ENCODE data around the gene CMC2. TPM values are rescaled to one million over a fixed set of nuclear protein-coding genes. Genes with fewer than 3 reads are reported as not detected.

Gene CMC2
- total RNA-seq, 1 donor from 2014 or later: 52.8 TPM

- Histone ChIP-seq H3K9me3 (ENCODE audit: insufficient read depth, low read depth, low read length) (no peaks in the 10 kb centered on the region), H2AFZ (ENCODE audit: low read depth, low read length) (no peak overlapping the region), H3K4me3 (ENCODE audit: insufficient read depth, low read depth, low read length) (peak overlapping the region; percentile 17), H3K27me3 (ENCODE audit: insufficient read depth, low read length) (no peaks in the 10 kb centered on the region), H3K9ac (ENCODE audit: low read length) (peak overlapping the region; percentile 34), H3K4me1 (ENCODE audit: insufficient read depth, low read length) (peaks cover 19% of the 10 kb centered on the region), H3K4me2 (ENCODE audit: low read length) (peak overlapping the region; percentile 93), H4K20me1 (ENCODE audit: insufficient read depth, low read length) (peaks cover 41% of the 10 kb centered on the region), H3K36me3 (ENCODE audit: insufficient read depth, low read length) (no peaks in the 10 kb centered on the region), H3K79me2 (ENCODE audit: insufficient read depth, low read length) (peaks cover 91% of the 10 kb centered on the region), H3K27ac (ENCODE audit: low read depth, low read length) (no peak overlapping the region)
- DNase-seq (ENCODE audit: low read depth) (no peak), FAIRE-seq (no peak)
- peak overlapping the region; percentile 40 for H3K4me3 Mint-ChIP-seq (ENCODE audit: unreplicated experiment)
- H3K4me1 Mint-ChIP-seq (ENCODE audit: low read depth, unreplicated experiment): peaks cover 9% of the 10 kb centered on the region
- H3K27ac Mint-ChIP-seq (ENCODE audit: unreplicated experiment): peak overlapping the region; percentile 64
- no peaks in the 10 kb centered on the region for H3K9me3 Mint-ChIP-seq (ENCODE audit: unreplicated experiment)
- H3K36me3 Mint-ChIP-seq (ENCODE audit: low read depth, unreplicated experiment): no peaks in the 10 kb centered on the region
- no peaks in the 10 kb centered on the region for H3K27me3 Mint-ChIP-seq (ENCODE audit: low read depth, unreplicated experiment)
- TF ChIP-seq, protein P1, sequence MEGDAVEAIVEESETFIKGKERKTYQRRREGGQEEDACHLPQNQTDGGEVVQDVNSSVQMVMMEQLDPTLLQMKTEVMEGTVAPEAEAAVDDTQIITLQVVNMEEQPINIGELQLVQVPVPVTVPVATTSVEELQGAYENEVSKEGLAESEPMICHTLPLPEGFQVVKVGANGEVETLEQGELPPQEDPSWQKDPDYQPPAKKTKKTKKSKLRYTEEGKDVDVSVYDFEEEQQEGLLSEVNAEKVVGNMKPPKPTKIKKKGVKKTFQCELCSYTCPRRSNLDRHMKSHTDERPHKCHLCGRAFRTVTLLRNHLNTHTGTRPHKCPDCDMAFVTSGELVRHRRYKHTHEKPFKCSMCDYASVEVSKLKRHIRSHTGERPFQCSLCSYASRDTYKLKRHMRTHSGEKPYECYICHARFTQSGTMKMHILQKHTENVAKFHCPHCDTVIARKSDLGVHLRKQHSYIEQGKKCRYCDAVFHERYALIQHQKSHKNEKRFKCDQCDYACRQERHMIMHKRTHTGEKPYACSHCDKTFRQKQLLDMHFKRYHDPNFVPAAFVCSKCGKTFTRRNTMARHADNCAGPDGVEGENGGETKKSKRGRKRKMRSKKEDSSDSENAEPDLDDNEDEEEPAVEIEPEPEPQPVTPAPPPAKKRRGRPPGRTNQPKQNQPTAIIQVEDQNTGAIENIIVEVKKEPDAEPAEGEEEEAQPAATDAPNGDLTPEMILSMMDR (IDR thresholded peaks at IDR 0.05; ENCODE audit: insufficient read depth, low read depth, low read length): peak; percentile 72
- TF ChIP-seq EZH2 (IDR thresholded peaks at IDR 0.05; ENCODE audit: insufficient read depth, low read length): no peak
Observed at GRCh38 chr16:81004646-81005353, 1.9 kb downstream of the CMC2 start.

- Histone ChIP-seq H3K4me2 (ENCODE audit: low read length) (peak overlapping the region; percentile 93), H3K27ac (ENCODE audit: low read depth, low read length) (peak overlapping the region; percentile 6), H3K79me2 (ENCODE audit: insufficient read depth, low read length) (peaks cover 91% of the 10 kb centered on the region), H3K27me3 (ENCODE audit: insufficient read depth, low read length) (no peaks in the 10 kb centered on the region), H3K4me3 (ENCODE audit: insufficient read depth, low read depth, low read length) (no peak overlapping the region), H3K9ac (ENCODE audit: low read length) (peak overlapping the region; percentile 34), H3K9me3 (ENCODE audit: insufficient read depth, low read depth, low read length) (no peaks in the 10 kb centered on the region), H3K36me3 (ENCODE audit: insufficient read depth, low read length) (no peaks in the 10 kb centered on the region), H3K4me1 (ENCODE audit: insufficient read depth, low read length) (peaks cover 19% of the 10 kb centered on the region), H4K20me1 (ENCODE audit: insufficient read depth, low read length) (peaks cover 50% of the 10 kb centered on the region), H2AFZ (ENCODE audit: low read depth, low read length) (no peak overlapping the region)
- TF ChIP-seq EZH2 (IDR thresholded peaks at IDR 0.05; ENCODE audit: insufficient read depth, low read length): no peak
- TF ChIP-seq, protein P1 (IDR thresholded peaks at IDR 0.05; ENCODE audit: insufficient read depth, low read depth, low read length): no peak
- H3K27me3 Mint-ChIP-seq (ENCODE audit: low read depth, unreplicated experiment): no peaks in the 10 kb centered on the region
- H3K4me1 Mint-ChIP-seq (ENCODE audit: low read depth, unreplicated experiment): peaks cover 9% of the 10 kb centered on the region
- FAIRE-seq (no peak), DNase-seq (ENCODE audit: low read depth) (peak; percentile 26)
- H3K9me3 Mint-ChIP-seq (ENCODE audit: unreplicated experiment): no peaks in the 10 kb centered on the region
- H3K27ac Mint-ChIP-seq (ENCODE audit: unreplicated experiment): peak overlapping the region; percentile 63
- H3K36me3 Mint-ChIP-seq (ENCODE audit: low read depth, unreplicated experiment): no peaks in the 10 kb centered on the region
- peak overlapping the region; percentile 40 for H3K4me3 Mint-ChIP-seq (ENCODE audit: unreplicated experiment)
Observed at GRCh38 chr16:81003610-81004460, 2.9 kb downstream of the CMC2 start.
